NCI-H1436 treated with DMSO at 0.1 percent for 48 hours (cell line): ENCODE data around the gene ARPC5.
A peak's percentile ranks its signal among the peaks of the same experiment; 100 is the strongest.
"Not testable (repeated sequence)": the region's sequence is repeated elsewhere in the genome, so short reads cannot be mapped to it uniquely, and the experiment has no call there.

Source experiments
- DNase-seq: peaks from one replicate; lab custom pipeline; 2025; lab: John Stamatoyannopoulos, UW

ARPC5 gene

DNA sequence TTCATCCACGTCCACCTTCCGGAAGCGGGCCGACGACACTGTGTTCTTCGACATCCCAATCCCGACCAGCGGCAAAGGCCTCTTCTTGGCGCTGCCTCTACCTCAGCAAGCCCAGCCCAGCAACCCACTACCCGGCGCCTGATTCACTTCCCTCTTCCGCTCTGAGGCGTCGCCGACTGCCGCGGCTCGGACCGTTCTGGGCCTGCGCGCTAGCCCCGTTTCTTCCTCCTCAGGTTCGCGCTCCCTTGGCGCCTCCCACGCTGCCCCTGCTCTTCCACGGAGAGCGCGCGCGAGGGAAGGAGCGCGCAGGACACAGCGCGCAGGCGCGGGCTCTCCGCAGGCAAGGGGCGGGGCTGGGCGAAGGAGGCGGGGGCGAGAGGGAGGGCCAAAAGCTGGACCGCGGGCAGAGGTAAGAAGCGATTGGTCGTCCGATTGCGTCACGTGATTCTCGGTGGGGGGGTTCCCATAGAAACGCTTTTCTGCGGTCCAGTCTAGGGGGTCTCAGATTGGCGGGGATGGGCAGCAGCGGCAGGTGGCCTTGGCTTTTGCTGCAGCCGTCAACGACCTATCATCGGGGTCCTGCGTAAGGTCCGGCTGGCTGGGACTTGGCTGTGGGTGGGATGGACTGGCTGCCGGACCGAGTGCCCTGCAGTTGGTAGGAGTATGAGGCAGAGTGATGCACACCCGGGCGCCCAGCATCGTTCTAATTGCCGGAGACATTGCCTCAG, at the start of gene ARPC5:
ARPC5 (minus strand) TSS at position 178 of the 728 bp plus-strand sequence; CDS start at position 54, 124 bp downstream.
- DNase-seq = peak; percentile 75

DNA sequence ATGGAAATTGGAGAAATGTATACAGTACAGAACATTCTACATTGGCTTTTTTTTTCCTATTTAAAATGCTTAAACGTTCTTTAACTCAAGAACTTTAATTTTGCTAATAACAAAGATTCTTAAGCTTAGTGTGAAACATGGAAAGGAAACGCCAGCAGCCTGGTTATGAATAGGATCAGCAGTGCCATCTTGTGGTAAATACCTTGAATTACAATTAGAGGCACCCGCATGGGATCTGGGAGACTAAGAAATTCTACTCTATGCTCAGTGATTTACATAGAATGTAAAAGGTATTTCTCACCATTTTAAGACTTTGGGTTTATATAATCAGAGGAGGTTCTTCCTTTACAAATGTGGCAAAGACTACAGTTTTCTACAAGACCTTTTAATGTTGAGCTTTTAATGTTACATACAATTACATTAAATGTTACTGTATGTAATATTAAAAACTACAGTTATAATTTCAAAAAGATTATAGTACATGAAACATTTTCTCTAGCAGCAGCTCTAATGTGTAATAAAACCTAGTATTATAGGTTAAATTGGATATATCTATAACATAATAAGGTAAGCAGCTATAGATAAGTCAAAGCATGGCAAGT, 49.6 kb upstream of the ARPC5 start:
- no peak for DNase-seq

DNA sequence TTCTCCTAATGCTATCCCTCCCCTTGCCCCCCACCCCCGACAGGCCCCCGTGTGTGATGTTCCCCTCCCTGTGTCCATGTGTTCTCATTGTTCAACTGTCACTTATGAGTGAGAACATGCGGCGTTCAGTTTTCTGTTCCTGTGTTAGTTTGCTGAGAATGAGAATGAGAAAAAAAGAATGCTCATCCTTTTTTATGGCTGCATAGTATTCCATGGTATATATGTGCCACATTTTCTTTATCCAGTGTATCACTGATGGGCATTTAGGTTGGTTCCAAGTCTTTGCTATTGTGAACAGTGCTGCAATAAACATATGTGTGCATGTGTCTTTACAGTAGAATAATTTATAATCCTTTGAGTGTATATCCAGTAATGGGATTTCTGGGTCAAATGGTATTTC, 43.8 kb upstream of the ARPC5 start:
- not testable (repeated sequence) for DNase-seq

DNA sequence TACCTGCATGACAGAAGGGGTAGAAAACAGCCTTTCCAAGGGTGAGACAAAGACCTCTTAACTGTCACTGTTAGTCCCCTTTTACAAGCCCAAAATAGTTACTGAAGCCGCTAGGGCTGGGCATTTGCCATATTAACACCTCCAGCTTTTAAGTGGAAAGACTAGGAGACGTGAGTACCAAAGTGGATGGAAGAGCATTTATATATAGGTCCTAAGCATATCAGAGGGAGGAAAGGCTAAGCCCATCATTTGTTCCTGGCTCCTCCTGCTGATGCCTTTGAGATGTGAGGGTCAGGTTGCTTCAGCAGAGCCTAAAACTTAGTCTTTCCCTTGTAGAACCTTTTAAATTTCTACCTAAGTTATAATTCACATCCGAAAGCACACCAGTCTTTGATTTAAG, 43.2 kb upstream of the ARPC5 start:
- no peak for DNase-seq

DNA sequence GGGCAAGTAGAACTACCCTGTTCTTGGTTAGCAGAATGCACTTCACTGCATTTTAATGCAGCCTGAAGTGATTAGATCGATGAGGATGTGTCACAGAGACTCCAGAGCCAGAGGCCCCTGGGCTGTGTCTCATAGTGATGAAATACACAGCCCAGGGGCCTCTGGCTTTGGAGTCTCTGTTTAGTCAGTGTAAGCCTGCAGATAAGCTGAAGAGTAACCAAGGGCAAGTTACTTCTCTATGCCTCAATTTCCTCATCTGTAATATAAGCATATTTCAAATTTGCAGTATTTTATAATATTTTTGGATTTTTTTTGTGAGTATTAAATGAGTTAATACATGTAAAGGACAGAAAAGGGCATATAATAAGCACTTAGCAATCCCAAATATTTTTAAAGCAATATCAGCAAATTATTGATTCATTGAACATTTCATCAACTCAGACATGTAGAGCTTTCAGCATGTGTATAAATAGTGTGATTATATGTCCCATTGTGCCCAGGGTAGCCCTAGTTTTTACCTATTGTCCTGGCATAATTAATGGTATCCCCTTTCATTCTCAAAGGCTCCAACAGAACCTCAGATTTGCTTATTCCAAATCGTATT, 41.1 kb upstream of the ARPC5 start:
- no peak for DNase-seq

DNA sequence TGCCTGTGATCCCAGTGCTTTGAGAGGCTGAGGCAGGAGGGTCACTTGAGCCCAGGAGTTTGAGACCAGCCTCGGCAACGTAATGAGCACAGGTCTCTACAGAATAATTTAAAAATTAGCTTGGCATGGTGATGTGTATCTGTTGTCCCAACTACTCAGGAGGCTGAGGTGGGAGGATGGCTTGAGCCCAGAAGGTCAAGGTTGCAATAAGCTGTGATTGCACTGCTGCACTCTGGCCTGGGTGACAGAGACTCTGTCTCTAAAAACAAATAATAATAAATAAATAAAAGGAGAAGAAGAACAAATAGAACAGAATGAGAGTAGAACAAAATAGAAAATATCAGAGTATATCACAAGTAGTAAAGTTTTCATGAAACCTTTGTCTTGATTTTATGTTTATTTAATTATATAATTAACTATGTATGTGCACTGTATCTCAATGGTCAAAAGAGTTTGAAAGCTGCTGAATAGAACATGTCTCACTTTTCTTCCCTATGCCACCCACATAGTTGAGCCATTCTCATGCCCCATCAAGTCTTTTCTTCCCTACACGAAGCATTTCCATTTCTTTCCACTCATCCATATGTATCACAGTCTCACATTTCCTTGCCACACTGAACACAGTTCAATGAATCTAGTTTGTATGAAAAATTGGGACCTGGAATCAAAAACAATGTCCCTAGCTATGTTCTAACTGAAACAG, 40.5 kb upstream of the ARPC5 start:
- DNase-seq = no peak

DNA sequence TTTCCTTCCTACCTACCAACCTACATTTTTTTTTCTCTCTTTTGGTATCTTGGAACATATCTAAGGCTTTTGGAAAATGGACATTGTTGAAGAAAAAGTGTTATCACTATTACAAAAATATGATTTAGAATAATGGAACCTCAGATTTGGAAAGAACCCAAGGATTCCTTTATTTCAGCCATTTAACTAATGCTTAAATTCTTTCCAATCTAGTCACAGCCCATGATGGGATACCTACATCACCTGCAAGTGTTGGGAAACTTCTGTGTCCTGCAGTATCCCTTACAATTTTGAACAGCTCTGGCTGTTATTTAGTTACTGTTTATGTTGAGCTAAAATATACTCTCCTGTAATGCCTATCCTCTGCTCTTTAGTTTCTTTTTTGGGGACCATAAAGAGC, 39.8 kb upstream of the ARPC5 start:
- no peak for DNase-seq

DNA sequence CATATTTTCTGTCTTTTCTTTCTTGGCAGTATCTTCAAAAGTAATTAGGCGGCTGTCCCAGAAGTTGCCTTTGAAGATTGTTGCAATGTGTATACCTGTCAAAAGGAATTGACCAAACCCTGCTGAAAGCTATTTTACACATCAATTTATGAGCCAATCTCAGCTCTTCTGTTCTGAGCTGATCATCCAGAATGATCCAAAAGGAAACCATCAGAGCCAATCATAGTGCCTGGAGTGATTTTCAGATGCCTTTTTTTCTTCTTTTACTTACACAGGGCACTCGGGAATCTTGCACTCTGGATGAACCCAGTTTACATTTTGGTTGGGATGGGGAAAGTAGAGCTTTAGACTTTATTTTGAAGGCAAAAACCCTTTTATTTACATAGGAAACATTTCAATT, 39.3 kb upstream of the ARPC5 start:
- DNase-seq = no peak

DNA sequence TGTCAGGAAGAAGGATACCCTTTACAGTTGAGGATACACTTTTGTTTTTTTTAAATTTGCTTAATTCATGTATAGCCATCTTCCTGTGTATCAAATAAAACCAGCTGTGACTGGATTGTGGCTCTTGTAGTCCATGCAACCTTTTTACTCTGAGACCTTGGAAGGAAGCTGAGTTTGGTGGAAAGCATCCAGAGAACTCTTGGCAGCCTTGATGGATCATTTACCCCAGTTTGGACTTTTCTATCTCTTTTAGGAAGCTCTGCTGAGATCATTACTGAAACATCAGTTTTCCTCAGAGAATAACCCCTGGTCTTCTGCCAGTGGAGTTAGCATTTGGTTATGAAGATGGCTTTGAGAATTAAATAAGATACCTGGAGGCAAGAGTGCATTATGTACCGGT, 38.8 kb upstream of the ARPC5 start:
- DNase-seq = no peak

DNA sequence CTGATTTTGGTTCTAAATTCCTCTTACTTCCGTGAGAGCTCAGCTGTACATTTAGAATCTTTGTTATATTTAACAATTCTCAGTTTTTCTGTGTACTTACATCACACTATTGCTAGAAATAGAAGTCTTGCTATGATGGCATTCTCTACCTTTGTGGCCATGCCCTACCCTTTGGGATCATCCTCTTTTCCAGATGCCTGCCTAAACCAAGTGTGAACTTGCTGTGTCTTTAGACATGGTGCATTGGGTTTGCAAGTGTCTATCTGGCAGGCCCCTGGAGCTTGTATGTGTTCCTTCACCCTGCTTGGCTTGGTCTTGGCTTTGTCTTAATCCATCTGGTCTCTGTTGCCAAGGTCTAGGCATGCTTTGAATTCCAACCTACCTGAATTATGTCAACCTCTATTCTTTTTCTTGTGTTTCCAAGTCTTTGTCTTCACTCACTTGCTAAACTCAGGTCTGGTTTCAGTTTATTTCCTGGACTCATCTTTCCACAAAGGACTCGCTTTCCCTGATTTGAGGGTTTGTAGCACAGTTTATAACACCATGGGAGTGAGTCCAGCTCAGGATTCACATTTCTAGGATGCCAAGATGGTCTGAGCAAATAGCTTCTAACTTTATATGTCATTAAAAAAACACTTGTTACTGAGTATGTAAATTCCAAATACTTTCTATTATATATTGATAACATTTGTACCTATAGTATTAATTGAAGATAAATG, 38.2 kb upstream of the ARPC5 start:
- DNase-seq = no peak

DNA sequence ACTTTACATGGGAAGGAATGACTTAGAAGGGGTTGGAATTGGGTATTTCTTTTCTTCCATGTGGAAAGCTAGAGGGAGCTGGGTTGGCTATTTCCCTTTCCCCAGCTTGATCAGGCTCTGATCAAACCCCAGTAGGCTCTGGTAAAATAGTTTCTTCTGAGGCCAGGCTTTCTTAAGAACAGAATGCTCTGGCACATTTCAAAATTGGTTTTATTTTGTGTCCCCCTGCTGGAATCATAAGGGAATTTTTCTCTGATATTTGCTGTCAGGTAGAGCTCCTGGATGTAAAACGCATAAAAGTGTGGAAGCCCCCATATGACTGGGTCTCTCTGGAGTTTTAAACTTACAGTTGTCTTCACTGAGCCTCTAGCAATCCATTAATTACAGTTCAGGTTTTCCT, 34.6 kb upstream of the ARPC5 start:
- no peak for DNase-seq

DNA sequence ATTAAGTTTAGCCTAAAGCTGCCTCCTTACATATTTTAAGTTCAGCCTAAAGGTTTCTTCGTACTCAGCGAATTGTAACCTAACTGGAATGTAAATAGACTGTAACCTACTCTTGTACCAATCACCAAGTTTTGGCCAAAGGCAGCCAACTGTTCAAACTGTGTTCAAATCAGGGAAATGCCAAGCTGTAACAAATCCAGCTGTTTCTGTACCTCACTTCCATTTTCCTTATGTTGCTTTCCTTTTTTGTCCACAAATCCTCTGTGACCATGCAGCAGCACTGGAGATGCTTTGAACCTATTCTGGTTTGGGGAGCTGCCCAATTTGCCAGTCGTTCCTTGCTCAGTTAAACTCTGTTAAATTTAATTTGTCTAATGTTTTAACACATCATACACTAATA, 20.8 kb upstream of the ARPC5 start:
- no peak for DNase-seq

DNA sequence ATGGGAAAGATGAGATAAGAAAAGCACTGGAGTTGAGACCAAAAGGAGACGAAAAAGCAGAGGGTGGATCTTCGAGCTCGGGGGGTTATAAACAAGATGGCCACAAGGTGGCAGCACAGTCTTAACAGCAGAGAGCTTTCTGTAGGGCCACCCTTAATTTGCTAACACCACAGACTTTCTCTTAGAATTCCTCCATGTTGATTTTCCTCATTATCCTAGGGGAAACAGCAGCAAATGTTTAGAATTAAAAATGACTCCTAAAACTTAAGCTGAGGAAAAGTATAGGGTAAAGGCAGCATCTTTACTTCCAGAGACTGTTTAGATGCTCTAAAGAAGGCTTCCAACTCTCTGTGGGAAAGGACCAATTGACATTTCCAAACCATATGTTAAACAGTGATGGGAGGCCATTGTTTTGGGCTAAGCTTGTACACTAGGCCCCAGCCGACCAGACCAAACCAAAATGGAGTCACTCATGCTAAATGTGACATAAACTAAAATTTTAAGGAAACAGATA, 20.0 kb upstream of the ARPC5 start:
- DNase-seq = no peak

DNA sequence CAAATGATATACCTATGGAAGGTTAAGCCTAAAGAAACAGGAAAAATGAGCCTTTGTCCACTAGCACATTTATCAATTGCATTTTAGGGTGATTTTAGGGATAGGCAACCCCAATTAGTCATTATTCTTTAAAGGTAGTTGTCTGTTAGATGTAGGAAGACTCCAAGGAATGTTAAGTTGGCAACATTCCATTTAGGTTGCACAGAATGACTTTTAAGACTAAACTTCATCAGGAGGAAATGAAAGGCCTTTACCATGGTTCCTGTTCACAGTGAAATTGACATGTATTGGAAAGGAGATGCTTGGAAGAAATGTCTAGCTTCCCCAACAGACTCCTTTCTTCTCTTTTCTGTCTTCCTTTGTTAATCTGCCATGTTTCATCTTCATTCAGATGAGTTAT, 19.1 kb upstream of the ARPC5 start:
- DNase-seq = no peak

DNA sequence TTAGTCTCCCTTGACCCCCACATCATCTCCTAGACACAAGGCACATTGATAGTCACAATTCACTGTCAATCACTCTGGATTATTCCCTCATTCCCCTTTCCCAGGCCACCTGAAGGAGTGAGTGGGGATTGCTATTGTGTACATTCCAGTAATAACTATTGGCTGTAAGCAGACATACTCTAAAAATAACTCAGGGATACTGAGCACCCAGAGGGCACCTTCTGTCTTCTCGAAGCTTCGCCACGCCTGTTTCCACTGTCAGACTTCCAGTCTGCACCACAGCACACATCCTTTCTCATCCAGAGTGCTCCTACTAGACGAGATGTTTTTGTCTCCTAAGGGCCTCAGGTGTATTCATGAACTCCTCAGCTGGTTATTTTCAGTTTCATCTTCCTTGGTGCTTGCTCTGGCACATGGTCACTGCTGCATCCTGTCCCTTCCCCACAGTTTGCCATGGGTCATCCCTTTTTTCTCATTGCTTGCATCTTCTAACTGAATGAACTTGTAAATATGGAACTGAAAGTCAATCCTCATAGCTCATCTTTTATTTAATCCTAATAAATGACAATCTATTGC, 18.4 kb upstream of the ARPC5 start:
- DNase-seq = no peak

DNA sequence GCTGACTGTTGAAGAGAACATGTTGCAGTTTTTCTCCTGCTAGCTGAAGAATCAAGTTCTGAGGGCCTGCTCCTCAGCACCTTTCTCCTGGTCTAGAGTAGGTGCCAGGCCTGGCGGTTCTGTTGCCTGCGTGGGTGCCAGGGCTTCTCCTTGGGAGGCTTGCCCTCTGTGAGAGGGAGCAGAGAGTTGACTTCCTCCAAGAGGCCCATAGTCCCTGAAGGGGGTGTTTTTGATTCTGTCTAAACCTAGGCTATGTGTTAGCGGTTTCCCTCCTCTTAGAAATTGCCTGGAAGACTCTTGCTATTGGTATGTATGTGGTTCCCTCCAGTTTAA, 17.8 kb upstream of the ARPC5 start:
- DNase-seq = no peak

DNA sequence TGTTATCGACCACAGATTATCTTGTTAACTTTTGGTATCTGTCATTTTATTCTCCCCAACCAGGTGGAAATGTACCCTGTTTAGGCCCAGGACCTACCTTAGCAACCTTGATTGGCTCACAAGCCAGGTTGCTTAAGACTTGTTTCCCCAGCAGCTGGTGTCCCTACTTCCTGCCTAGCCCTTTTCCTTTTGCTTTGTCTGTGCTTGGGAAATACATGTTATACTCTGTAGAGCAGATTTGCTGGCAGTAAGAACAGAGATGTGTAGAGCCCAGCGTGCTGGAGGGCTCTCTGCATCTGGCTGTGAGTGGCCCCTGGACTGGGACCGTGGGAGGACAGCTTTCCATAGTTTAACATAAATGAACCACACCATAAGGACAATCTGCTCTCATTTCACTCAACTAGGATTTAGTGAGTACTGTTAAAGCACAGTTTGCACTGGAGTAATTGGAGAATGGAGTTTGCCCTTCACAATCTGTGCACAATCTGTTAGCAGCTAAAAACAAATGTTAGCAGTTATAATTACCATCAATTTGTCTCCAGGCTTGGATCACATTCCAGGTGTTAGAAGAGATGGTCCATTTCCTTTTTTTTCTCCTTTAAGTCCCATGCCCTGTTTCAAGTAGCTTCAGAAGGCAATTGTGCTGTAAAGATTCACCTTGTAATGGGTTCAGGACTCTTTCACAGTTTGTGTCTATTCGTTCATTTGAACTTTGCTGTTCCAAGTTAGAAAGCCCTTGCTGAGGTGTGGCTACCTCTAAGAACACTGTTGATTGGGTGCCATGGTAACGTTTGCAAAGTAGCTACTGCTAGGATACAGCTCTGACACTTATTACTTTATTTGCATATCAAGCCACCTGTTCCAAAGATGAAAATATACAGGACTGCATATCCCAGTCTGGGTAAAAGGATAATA, 17.2 kb upstream of the ARPC5 start, which contains the start of gene APOBEC4:
APOBEC4 (minus strand) TSS at position 770 of the 915 bp plus-strand sequence. CDS start 4,535 bp downstream, outside the sequence.
- DNase-seq = no peak

DNA sequence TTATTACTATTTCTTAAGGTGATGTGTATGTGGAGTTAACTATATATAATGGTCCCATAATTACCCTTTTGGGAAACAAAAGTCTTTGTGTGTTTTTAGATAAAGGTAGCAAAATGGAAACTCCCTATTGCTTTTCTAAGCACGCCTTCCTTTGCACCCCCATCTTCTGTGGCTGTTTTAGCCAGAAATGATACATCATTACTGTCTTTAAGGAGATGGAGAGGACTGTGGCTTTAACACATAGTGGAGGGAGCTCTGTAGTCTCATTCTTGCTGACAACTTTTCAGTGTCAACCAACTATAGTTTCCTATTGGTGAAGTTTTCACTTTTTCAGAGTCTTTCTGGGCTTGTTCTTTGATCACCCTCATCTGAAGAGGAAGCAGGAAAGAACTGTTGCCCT, 16.5 kb upstream of the ARPC5 start:
- no peak for DNase-seq

DNA sequence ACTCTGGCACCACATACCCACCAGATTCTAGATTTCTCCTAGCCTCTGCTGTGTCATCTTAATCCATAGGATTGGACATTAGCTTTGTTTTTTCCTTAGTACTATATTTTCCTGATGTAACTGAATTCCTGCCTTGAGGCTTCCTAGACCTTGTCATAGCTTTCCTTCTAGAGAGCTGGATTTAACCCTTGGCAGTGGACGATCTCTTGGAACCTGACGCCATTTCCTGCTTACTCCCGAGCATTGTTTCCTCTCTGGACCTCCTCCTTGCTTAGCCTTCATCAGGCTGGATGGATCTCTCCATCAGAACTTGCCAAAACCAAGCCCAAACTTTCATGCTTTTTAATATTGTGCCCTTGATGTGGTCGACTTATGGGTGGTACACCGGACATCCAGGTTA, 16.0 kb upstream of the ARPC5 start:
- no peak for DNase-seq

DNA sequence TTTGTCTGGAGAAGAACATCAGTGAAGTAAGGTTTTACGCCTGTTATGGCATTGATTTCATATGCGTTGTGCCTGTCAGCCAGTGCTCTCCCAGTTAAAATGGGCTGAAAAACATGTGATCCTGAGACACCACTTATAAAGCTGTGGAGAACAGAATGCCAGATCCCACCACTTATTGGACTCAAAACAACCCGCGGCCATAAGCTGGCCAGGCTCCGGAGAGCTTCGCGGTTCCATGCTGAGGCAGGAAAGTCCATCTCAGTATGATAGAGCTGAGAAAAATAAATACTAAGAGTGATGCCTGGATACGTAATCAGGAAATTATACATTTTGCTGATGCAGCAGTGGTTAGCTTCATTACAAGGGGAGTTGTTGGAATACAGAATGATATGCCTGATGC, 12.5 kb upstream of the ARPC5 start:
- DNase-seq = no peak

DNA sequence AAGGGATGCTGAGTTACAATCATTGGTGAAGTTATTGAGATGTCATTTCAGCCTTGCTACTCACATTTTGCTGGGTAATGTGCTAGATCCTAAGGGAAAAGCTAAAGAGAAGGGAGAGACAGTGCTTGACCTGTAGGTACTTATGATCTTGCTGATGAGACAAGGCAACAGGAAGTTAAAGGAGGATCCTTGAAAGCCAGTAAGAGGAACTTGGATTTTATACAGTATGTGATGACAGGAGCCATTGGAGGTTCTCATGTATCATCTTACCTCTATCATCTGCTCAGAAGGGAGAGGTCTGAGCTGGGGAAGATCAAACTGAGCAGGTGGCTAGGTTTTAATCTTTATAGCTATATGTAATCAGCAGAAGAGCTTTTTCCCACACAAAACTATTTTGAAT, 11.2 kb upstream of the ARPC5 start:
- no peak for DNase-seq
